Measurements from ENCODE around the gene UBE2B. TPM values are rescaled to one million over a fixed set of nuclear protein-coding genes. Genes with fewer than 3 reads are reported as not detected.

UBE2B gene
- total RNA-seq: 11.2 and 16.3 TPM in 2 replicates

DNA sequence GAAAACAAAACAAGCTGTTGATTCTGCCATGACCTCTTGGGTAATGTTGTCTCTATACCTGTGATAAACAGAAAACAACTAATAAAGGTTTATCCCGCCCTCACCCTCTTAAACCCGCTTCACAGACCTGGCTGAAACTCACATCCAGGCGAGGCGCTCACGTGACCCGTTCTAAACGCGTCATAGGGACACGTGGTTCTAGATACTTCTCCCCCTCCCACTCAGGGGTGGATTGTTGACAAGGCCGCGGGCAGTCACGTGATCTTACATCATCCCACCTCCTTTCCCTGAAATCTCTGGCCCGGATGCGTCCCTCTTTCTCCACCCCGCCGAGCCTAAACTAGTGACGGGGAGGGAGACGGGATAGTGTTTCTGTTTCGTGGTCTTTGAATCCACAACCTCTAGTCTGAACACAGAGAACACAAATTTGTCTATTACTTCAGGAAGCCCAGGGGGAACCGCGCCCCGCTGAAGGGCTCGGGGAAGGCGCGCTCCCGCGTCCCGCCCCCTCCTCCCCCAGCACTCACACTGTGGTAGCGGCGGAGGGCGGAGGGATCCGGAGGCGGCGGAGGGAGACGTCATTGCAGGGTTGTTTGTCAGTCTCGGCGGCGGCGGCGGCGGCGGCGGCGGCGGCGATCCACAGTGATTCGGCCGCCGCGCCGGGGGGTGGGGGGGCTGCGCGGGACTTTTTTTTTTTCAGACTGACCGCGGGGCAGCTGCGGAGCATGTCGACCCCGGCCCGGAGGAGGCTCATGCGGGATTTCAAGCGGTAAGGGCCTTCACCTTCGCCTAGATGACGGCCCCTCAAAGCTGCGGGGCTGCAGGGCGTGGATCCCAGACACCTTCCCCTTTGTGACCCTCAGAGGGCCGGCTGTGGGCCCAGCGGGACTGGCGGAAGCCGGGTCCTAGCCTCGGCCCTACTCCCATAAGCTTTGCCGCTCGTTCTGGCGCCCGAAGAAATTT is at the start of gene UBE2B:
TSS of gene UBE2B (plus strand) at position 699 of the 963 bp plus-strand sequence. CDS start at position 726, 27 bp downstream.

DNA sequence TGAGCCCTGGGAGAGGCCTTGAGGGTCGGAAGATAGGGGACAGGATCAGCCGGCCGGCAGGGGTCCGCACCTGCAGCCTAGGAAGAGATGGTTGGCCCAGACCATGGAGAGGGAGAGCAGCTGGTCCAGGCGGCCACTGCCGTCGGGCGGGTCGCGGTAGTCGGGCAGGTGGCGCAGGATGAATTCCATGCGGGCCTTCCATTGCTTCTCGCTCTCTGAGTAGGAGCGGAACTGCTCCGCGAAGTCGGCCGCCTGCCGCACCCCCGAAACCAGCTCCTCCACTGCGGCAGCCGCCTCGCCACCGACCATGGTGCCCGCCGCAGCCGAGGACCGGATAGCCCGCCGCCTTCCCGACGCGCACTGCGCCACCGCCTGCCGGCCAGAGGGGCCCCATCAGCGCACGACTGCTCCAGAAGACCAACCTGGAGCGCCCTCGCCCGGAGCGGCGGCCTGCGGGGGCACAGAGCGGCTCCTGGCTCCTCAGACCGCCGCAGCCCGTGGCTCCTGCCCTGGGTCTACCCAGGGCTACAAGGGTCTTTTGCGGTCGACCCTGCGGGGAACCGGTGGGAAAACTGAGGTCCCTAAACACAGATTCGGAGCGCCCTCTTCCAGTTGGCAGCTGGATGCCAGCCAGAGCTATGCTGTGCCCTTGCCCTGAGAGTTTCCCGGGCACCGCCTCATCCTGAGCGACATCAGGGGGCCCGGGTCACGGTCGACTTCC is 40.3 kb downstream of the UBE2B start, which contains the start of gene CDKN2AIPNL:
TSS of gene CDKN2AIPNL (minus strand) at position 336 of the 721 bp plus-strand sequence. CDS start at position 309, 27 bp downstream.

Other genes starting within 250 kb of the UBE2B start
- 240 and 279 TPM in 2 replicates for gene SKP1, start 194.6 kb upstream of the UBE2B start, total RNA-seq
- gene PPP2CA, start 145.5 kb upstream of the UBE2B start, total RNA-seq: 185 and 186 TPM in 2 replicates
- 3.7 TPM in 1 of 2 replicates, not detected in the other for gene CDKL3, start 4.4 kb upstream of the UBE2B start, total RNA-seq
- 32.3 and 40.1 TPM in 2 replicates for gene CDKN2AIPNL, start 40.3 kb downstream of the UBE2B start, total RNA-seq
- gene JADE2, start 154.1 kb downstream of the UBE2B start, total RNA-seq: 25.4 and 28.5 TPM in 2 replicates

Data from myometrial cell (primary cell).